ENCODE results near the gene ITPR2.

ITPR2 gene

GRCh38 chr12:26632756-26633155 is 200.2 kb downstream of the ITPR2 start:
- no peaks in the 10 kb centered on the region for H3K36me3 ChIP-seq
- no peaks in the 10 kb centered on the region for H3K4me1 ChIP-seq
- TF ChIP-seq CTCF (IDR thresholded peaks at IDR 0.05; ENCODE audit: low read depth, low read length): no peak

GRCh38 chr12:26631846-26632245 is 201.1 kb downstream of the ITPR2 start:
- no peaks in the 10 kb centered on the region for H3K27me3 ChIP-seq
- TF ChIP-seq CTCF (IDR thresholded peaks at IDR 0.05; ENCODE audit: low read depth, low read length): no peak
- H3K4me3 ChIP-seq (ENCODE audit: low read depth, low read length): no peak overlapping the region
- DNase-seq: no peak
- H3K9me3 ChIP-seq: no peaks in the 10 kb centered on the region
- no peaks in the 10 kb centered on the region for H3K36me3 ChIP-seq
- no peaks in the 10 kb centered on the region for H3K4me1 ChIP-seq

More at GRCh38 chr12:26632756-26633155, 200.2 kb downstream of the ITPR2 start:
- Histone ChIP-seq H3K4me3 (ENCODE audit: low read depth, low read length) (no peak overlapping the region), H3K27me3 (no peaks in the 10 kb centered on the region), H3K9me3 (no peaks in the 10 kb centered on the region)
- DNase-seq: no peak

- Histone ChIP-seq H3K36me3 (no peaks in the 10 kb centered on the region), H3K4me1 (no peaks in the 10 kb centered on the region), H3K9me3 (no peaks in the 10 kb centered on the region), H3K27me3 (no peaks in the 10 kb centered on the region), H3K4me3 (ENCODE audit: low read depth, low read length) (no peak overlapping the region)
- no peak for DNase-seq
- no peak for TF ChIP-seq CTCF (IDR thresholded peaks at IDR 0.05; ENCODE audit: low read depth, low read length)
These were observed 202.4 kb downstream of the ITPR2 start for GRCh38 chr12:26630546-26631027.

- DNase-seq: no peak
- no peak for TF ChIP-seq CTCF (IDR thresholded peaks at IDR 0.05; ENCODE audit: low read depth, low read length)
- no peaks in the 10 kb centered on the region for H3K27me3 ChIP-seq
- no peaks in the 10 kb centered on the region for H3K9me3 ChIP-seq
- H3K4me1 ChIP-seq: no peaks in the 10 kb centered on the region
- H3K4me3 ChIP-seq (ENCODE audit: low read depth, low read length): no peak overlapping the region
- no peaks in the 10 kb centered on the region for H3K36me3 ChIP-seq
These were observed 203.1 kb downstream of the ITPR2 start for GRCh38 chr12:26629864-26630263.

- no peak for TF ChIP-seq CTCF (IDR thresholded peaks at IDR 0.05; ENCODE audit: low read depth, low read length)
- H3K36me3 ChIP-seq: no peaks in the 10 kb centered on the region
- H3K4me3 ChIP-seq (ENCODE audit: low read depth, low read length): no peak overlapping the region
- no peaks in the 10 kb centered on the region for H3K4me1 ChIP-seq
- no peak for DNase-seq
- H3K9me3 ChIP-seq: no peaks in the 10 kb centered on the region
- no peaks in the 10 kb centered on the region for H3K27me3 ChIP-seq
These were observed 204.8 kb downstream of the ITPR2 start for GRCh38 chr12:26628234-26628633.

- H3K4me3 ChIP-seq (ENCODE audit: low read depth, low read length): no peak overlapping the region
- no peaks in the 10 kb centered on the region for H3K9me3 ChIP-seq
- DNase-seq: no peak
- H3K4me1 ChIP-seq: no peaks in the 10 kb centered on the region
- no peaks in the 10 kb centered on the region for H3K36me3 ChIP-seq
- H3K27me3 ChIP-seq: no peaks in the 10 kb centered on the region
- no peak for TF ChIP-seq CTCF (IDR thresholded peaks at IDR 0.05; ENCODE audit: low read depth, low read length)
These were observed 205.7 kb downstream of the ITPR2 start for GRCh38 chr12:26627335-26627734.
